WERI-Rb-1 (cell line): ENCODE data around the gene PCDHB15.
"Not testable (repeated sequence)": the region's sequence is repeated elsewhere in the genome, so short reads cannot be mapped to it uniquely, and the experiment has no call there.

Source experiments
- DNase-seq: peaks from one replicate; pipeline ENCODE4 v3.0.0-alpha.2; 2020
- H3K27ac ChIP-seq: fragments of 250-450 bp; sonication (Bioruptor Pico); 2 replicates; pipeline ENCODE4 v1.5.1; 2020; ENCODE audit warnings: mild to moderate bottlenecking, moderate library complexity
- H3K27me3 ChIP-seq: fragments of 250-450 bp; sonication (Bioruptor Pico); 2 replicates; pipeline ENCODE4 v1.5.1; 2021; ENCODE audit warnings: mild to moderate bottlenecking, low read depth, moderate library complexity; ENCODE audit not compliant: insufficient read depth, severe bottlenecking
- H3K36me3 ChIP-seq: fragments of 250-450 bp; sonication (Bioruptor Pico); 2 replicates; pipeline ENCODE4 v1.5.1; 2020; ENCODE audit warnings: mild to moderate bottlenecking, moderate library complexity
- H3K4me3 ChIP-seq: 2 replicates; pipeline ENCODE4 v1.5.1; 2011; ENCODE audit warnings: low read depth, mild to moderate bottlenecking, control low read depth, low read length
- H3K9me3 ChIP-seq: fragments of 250-450 bp; sonication (Bioruptor Pico); 2 replicates; pipeline ENCODE4 v1.5.1; 2021; ENCODE audit warnings: mild to moderate bottlenecking, moderate library complexity; ENCODE audit not compliant: severe bottlenecking
- TF ChIP-seq, protein P1 (sequence below): IDR thresholded peaks from 2 replicates; pipeline ENCODE4 v1.5.1; 2011; ENCODE audit warnings: low read depth, mild to moderate bottlenecking, control low read depth, inconsistent platforms, low read length

PCDHB15 gene

DNA sequence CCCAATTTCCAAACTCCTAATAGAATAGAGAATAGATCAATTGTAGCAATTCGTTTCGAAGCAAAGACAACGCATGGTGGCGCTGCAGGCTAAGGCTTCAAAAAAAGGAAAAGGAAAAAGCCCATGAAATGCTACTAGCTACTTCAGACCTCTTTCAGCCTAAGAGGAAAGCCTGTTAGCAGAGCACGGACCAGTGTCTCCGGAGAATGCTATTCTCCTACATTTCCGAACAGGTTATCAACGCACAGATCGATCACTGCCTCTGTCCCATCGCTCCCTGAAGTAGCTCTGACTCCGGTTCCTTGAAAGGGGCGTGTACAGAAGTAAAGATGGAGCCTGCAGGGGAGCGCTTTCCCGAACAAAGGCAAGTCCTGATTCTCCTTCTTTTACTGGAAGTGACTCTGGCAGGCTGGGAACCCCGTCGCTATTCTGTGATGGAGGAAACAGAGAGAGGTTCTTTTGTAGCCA is at the start of gene PCDHB15:
Gene PCDHB15 (plus strand): TSS at position 146 of the 468 bp plus-strand sequence. CDS start 184 bp downstream, at position 330.
- H3K36me3 ChIP-seq = no peaks in the 10 kb centered on the region
- H3K27ac ChIP-seq = no peak within 1 kb of the TSS
- H3K9me3 ChIP-seq = peaks cover 14% of the 10 kb centered on the region
- no peak within 1 kb of the TSS for H3K4me3 ChIP-seq
- TF ChIP-seq, protein P1, sequence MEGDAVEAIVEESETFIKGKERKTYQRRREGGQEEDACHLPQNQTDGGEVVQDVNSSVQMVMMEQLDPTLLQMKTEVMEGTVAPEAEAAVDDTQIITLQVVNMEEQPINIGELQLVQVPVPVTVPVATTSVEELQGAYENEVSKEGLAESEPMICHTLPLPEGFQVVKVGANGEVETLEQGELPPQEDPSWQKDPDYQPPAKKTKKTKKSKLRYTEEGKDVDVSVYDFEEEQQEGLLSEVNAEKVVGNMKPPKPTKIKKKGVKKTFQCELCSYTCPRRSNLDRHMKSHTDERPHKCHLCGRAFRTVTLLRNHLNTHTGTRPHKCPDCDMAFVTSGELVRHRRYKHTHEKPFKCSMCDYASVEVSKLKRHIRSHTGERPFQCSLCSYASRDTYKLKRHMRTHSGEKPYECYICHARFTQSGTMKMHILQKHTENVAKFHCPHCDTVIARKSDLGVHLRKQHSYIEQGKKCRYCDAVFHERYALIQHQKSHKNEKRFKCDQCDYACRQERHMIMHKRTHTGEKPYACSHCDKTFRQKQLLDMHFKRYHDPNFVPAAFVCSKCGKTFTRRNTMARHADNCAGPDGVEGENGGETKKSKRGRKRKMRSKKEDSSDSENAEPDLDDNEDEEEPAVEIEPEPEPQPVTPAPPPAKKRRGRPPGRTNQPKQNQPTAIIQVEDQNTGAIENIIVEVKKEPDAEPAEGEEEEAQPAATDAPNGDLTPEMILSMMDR = no peak
- DNase-seq = no peak
- no peaks in the 10 kb centered on the region for H3K27me3 ChIP-seq

DNA sequence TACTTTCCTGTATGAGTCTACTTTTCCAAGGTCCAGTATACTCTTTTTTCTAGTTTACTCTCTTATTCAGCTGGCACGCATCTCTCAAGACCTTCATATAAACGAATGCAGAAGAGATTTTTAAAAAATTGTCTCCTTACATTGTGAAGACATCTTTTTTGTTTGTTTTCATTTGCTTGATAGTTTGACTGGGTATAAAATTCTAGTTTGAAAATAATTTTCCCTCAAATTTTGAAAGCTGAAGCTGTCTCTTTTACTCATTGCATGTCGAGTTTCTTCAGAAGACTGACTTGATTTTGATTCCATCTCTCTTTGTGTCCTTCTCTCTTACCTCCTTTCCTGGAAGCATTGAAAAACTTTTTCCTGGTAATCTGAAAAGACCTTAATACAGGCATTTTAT is 48.8 kb upstream of the PCDHB15 start:
- peaks cover 20% of the 10 kb centered on the region for H3K9me3 ChIP-seq
- no peak for DNase-seq
- no peak overlapping the region for H3K27ac ChIP-seq
- peaks cover 5% of the 10 kb centered on the region; the same call in 1 of the 2 replicates for H3K36me3 ChIP-seq
- no peak overlapping the region for H3K4me3 ChIP-seq
- TF ChIP-seq, protein P1 = no peak
- H3K27me3 ChIP-seq = no peaks in the 10 kb centered on the region

DNA sequence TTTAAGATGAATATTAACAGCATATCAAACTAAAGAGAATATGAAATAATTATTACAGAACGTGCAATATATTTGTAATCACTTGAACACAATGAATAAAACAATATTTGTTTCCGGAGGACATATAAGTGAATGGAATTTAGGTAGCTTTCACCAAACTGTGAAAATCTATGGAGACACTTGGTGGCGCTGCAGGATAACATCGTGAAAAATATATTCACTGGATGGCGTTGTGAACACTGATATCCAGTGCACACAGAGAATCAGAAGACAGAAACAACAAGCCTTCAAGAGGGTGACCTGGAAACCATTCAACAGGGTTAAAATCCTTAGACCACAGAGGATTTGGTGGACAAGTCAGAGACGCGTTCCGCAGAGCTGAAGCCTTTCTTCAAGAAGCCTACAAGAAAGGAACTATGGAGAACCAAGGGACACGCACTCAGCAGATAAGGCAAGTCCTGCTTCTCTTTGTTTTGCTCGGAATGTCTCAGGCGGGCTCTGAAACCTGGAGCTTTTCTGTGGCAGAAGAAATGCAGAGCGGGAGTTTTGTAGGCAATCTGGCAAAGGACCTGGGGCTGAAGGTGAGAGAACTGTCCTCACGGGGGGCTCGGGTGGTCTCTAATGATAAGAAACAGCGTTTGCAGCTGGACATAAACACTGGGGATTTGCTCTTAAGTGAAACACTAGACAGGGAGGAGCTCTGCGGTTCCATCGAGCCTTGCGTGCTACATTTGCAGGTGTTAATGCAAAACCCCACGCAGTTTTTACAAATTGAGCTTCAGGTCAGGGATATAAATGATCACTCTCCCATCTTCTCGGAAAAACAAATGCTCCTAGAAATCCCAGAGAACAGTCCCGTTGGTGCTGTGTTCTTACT is 45.6 kb upstream of the PCDHB15 start, which contains the start of gene PCDHB11:
Gene PCDHB11 (plus strand): TSS at position 269 of the 877 bp plus-strand sequence. CDS start 148 bp downstream, at position 417.
- peak; percentile 69 for DNase-seq
- Histone ChIP-seq H3K9me3 (peaks cover 22% of the 10 kb centered on the region), H3K27me3 (no peaks in the 10 kb centered on the region), H3K36me3 (peaks cover 18% of the 10 kb centered on the region), H3K27ac (peak within 1 kb of the TSS; percentile 82), H3K4me3 (peak within 1 kb of the TSS; percentile 77)
- TF ChIP-seq, protein P1 = peak; percentile 49

DNA sequence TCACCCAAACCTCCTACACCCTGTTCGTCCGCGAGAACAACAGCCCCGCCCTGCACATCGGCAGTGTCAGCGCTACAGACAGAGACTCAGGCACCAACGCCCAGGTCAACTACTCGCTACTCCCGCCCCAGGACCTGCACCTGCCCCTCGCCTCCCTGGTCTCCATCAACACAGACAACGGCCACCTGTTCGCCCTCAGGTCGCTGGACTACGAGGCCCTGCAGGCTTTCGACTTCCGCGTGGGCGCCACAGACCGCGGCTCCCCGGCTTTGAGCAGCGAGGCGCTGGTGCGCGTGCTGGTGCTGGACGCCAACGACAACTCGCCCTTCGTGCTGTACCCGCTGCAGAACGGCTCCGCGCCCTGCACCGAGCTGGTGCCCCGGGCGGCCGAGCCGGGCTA is 44.1 kb upstream of the PCDHB15 start:
- H3K36me3 ChIP-seq = peaks cover 18% of the 10 kb centered on the region
- not testable (repeated sequence) for DNase-seq, H3K4me3 ChIP-seq, H3K27ac ChIP-seq, H3K27me3 ChIP-seq
- peaks cover 22% of the 10 kb centered on the region for H3K9me3 ChIP-seq

DNA sequence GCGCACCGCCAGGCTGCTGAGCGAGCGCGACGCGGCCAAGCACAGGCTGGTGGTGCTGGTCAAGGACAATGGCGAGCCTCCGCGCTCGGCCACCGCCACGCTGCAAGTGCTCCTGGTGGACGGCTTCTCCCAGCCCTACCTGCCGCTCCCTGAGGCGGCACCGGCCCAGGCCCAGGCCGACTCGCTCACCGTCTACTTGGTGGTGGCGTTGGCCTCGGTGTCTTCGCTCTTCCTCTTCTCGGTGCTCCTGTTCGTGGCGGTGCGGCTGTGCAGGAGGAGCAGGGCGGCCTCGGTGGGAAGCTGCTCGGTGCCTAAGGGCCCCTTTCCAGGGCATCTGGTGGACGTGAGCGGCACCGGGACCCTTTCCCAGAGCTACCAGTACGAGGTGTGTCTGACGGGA is 43.5 kb upstream of the PCDHB15 start:
- not testable (repeated sequence) for H3K27me3 ChIP-seq, H3K4me3 ChIP-seq, DNase-seq, H3K27ac ChIP-seq
- Histone ChIP-seq H3K9me3 (peaks cover 16% of the 10 kb centered on the region), H3K36me3 (peaks cover 18% of the 10 kb centered on the region)

DNA sequence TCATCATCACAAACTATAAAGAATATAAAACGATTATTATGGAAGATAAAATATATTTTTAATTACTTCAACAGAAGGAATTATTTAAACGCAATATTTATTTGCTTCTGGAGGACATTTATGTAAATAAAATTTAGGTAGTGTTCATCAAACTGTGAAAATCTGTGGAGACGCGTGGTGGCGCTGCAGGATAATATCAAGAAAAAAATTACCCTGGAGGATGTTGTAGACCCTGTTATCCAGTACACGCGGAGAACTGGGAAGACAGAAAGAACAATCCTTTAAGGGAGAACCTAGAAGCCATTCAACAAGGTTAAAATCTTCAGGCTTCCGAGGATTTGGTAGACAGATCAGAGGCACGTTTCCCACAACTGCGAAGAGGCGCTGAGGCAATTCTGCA is 36.7 kb upstream of the PCDHB15 start, which contains the start of gene PCDHB12:
Gene PCDHB12 (plus strand): TSS at position 242 of the 400 bp plus-strand sequence. CDS start 189 bp downstream, outside the sequence.
- Histone ChIP-seq H3K27ac (no peak within 1 kb of the TSS), H3K36me3 (peaks cover 5% of the 10 kb centered on the region), H3K9me3 (no peaks in the 10 kb centered on the region), H3K27me3 (no peaks in the 10 kb centered on the region), H3K4me3 (no peak within 1 kb of the TSS)
- TF ChIP-seq, protein P1 = no peak
- no peak for DNase-seq

DNA sequence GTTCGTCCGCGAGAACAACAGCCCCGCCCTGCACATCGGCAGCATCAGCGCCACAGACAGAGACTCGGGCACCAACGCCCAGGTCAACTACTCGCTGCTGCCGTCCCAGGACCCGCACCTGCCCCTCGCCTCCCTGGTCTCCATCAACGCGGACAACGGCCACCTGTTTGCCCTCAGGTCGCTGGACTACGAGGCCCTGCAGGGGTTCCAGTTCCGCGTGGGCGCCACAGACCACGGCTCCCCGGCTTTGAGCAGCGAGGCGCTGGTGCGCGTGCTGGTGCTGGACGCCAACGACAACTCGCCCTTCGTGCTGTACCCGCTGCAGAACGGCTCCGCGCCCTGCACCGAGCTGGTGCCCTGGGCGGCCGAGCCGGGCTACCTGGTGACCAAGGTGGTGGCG is 34.9 kb upstream of the PCDHB15 start:
- H3K27ac ChIP-seq, H3K9me3 ChIP-seq, H3K4me3 ChIP-seq, DNase-seq, H3K27me3 ChIP-seq, H3K36me3 ChIP-seq: not testable (repeated sequence)

DNA sequence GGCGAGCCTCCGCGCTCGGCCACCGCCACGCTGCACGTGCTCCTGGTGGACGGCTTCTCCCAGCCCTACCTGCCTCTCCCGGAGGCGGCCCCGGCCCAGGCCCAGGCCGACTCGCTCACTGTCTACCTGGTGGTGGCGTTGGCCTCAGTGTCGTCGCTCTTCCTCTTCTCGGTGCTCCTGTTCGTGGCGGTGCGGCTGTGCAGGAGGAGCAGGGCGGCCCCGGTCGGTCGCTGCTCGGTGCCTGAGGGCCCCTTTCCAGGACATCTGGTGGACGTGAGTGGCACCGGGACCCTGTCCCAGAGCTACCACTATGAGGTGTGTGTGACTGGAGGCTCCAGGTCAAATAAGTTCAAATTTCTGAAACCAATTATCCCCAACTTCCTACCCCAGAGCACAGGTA is 34.3 kb upstream of the PCDHB15 start:
- H3K9me3 ChIP-seq, H3K36me3 ChIP-seq, H3K27me3 ChIP-seq, H3K27ac ChIP-seq, H3K4me3 ChIP-seq, DNase-seq: not testable (repeated sequence)

DNA sequence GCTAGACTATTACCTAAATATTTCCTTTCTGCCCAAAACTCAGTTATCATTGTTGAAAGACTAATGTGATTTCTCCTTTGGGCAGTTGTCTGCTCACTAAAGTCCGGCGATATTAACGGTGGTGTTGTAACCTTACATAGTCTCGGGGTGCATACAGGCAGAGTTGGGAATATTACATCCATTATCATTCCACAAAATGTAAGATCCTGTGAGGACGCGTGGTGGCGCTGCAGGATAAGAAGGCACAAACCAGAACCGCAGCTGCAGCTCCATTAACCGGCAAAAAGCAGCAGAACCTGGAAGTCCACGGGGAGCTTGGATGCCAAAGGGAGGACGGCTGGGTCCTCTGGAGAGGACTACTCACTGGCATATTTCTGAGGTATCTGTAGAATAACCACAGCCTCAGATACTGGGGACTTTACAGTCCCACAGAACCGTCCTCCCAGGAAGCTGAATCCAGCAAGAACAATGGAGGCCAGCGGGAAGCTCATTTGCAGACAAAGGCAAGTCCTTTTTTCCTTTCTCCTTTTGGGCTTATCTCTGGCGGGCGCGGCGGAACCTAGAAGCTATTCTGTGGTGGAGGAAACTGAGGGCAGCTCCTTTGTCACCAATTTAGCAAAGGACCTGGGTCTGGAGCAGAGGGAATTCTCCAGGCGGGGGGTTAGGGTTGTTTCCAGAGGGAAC is 31.4 kb upstream of the PCDHB15 start, which contains the start of gene PCDHB13:
Gene PCDHB13 (plus strand): TSS at position 264 of the 684 bp plus-strand sequence. CDS start 205 bp downstream, at position 469.
- not testable (repeated sequence) for DNase-seq, H3K9me3 ChIP-seq, H3K27ac ChIP-seq, H3K27me3 ChIP-seq, H3K4me3 ChIP-seq, H3K36me3 ChIP-seq

DNA sequence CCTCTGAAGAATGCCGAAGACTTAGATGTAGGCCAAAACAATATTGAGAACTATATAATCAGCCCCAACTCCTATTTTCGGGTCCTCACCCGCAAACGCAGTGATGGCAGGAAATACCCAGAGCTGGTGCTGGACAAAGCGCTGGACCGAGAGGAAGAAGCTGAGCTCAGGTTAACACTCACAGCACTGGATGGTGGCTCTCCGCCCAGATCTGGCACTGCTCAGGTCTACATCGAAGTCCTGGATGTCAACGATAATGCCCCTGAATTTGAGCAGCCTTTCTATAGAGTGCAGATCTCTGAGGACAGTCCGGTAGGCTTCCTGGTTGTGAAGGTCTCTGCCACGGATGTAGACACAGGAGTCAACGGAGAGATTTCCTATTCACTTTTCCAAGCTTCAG is 30.6 kb upstream of the PCDHB15 start:
- H3K27ac ChIP-seq, DNase-seq, H3K27me3 ChIP-seq, H3K36me3 ChIP-seq, H3K4me3 ChIP-seq, H3K9me3 ChIP-seq: not testable (repeated sequence)
